Vagina (tissue), 2 donors: ENCODE measurements around the gene SHTN1. TPM values are rescaled to one million over a fixed set of nuclear protein-coding genes. Genes with fewer than 3 reads are reported as not detected.
A peak's percentile ranks its signal among the peaks of the same experiment; 100 is the strongest.

Experiments
- DNase-seq, 2 donors: peaks; one replicate each; pipeline ENCODE4 v3.0.0-alpha.2; 2017; ENCODE audit errors: extremely low spot score in 2 of 2
- H3K27ac ChIP-seq: fragments of 200-600 bp; sonication (generic); one replicate; pipeline ENCODE4 v1.5.1; 2019
- H3K27me3 ChIP-seq: fragments of 200-600 bp; sonication (generic); one replicate; pipeline ENCODE4 v1.5.1; 2019
- H3K36me3 ChIP-seq, 2 donors: fragments of 200-600 bp; sonication (generic); one replicate each; pipeline ENCODE4 v1.5.1; 2017 to 2019
- H3K4me1 ChIP-seq: fragments of 200-600 bp; sonication (generic); one replicate; pipeline ENCODE4 v1.5.1; 2019
- H3K4me3 ChIP-seq, 2 donors: fragments of 200-600 bp; sonication (generic); 1 replicate in 1 of 2; 2 replicates in 1 of 2; pipeline ENCODE4 v1.5.1; 2016 to 2019
- H3K9me3 ChIP-seq: fragments of 200-600 bp; sonication (generic); one replicate; pipeline ENCODE4 v1.5.1; 2019
- CTCF ChIP-seq, 3 experiments: fragments of 450-650 bp in 2 of 3; fragments of 200-600 bp in 1 of 3; sonication (generic) in 1 of 3; IDR thresholded peaks; one replicate each; pipeline ENCODE4 v1.5.1; 2017 to 2019; ENCODE audit warnings: antibody characterized with exemption in 3 of 3, mild to moderate bottlenecking in 2 of 3, moderate library complexity in 2 of 3
- POLR2A ChIP-seq, 2 donors: fragments of 450-650 bp; IDR thresholded peaks; one replicate each; pipeline ENCODE4 v1.6.1; 2017; ENCODE audit warnings: antibody characterized with exemption in 2 of 2, mild to moderate bottlenecking in 2 of 2, moderate library complexity in 2 of 2
- POLR2AphosphoS5 ChIP-seq, 2 donors: sonication (generic); formaldehyde crosslinking; IDR thresholded peaks; one replicate each; pipeline ENCODE4 v1.9.0; 2017; ENCODE audit warnings: antibody characterized with exemption in 2 of 2, mild to moderate bottlenecking in 2 of 2, low read depth in 1 of 2; ENCODE audit not compliant: insufficient read depth in 1 of 2
- intact Hi-C: fragments of 100-400 bp; cut with DNase I; formaldehyde crosslinking; loops from one replicate; pipeline ENCODE4 v1.15.1; 2023
- small RNA-seq: library from RNA; depleted of rRNA; stranded (forward); fragments of <200 nt; gene quantifications from one replicate; pipeline ENCODE3, GENCODE V24; 2016
- total RNA-seq: library from RNA; depleted of rRNA; stranded (reverse); fragments of >200 nt; gene quantifications from one replicate; pipeline ENCODE4 v1.2.3, GENCODE V29; 2016

Gene SHTN1
- total RNA-seq, 1 donor from 2014 or later = 7.4 TPM

- peak in 1 of 2 donors; percentile 18 for DNase-seq
- intact Hi-C loops = no loop called here
- Histone ChIP-seq H3K4me1 (no peaks in the 10 kb centered on the region), H3K27ac (no peak overlapping the region), H3K36me3 (no peaks in the 10 kb centered on the region), H3K9me3 (no peaks in the 10 kb centered on the region), H3K4me3 (no peak overlapping the region), H3K27me3 (no peaks in the 10 kb centered on the region)
- TF ChIP-seq POLR2A (IDR thresholded peaks at IDR 0.05) = no peak
- no peak for TF ChIP-seq POLR2AphosphoS5 (IDR thresholded peaks at IDR 0.05; ENCODE audit: insufficient read depth in 1 of 2, low read depth in 1 of 2)
- no peak for TF ChIP-seq CTCF (IDR thresholded peaks at IDR 0.05)
Observed at GRCh38 chr10:116835658-116836057, 169.3 kb downstream of the SHTN1 start.

GRCh38 chr10:116833986-116834985, 170.7 kb downstream of the SHTN1 start:
- Histone ChIP-seq H3K4me1 (no peaks in the 10 kb centered on the region), H3K27me3 (no peaks in the 10 kb centered on the region), H3K4me3 (no peak overlapping the region), H3K27ac (no peak overlapping the region), H3K36me3 (no peaks in the 10 kb centered on the region), H3K9me3 (no peaks in the 10 kb centered on the region)
- DNase-seq = peak in 1 of 2 donors; percentile 37
- no peak for TF ChIP-seq POLR2AphosphoS5 (IDR thresholded peaks at IDR 0.05; ENCODE audit: insufficient read depth in 1 of 2, low read depth in 1 of 2)
- no peak for TF ChIP-seq POLR2A (IDR thresholded peaks at IDR 0.05)
- TF ChIP-seq CTCF (IDR thresholded peaks at IDR 0.05) = no peak
- intact Hi-C loops = no loop called here

GRCh38 chr10:116831790-116832189, 173.2 kb downstream of the SHTN1 start:
- intact Hi-C loops = no loop called here
- Histone ChIP-seq H3K4me3 (no peak overlapping the region), H3K4me1 (no peaks in the 10 kb centered on the region), H3K27me3 (no peaks in the 10 kb centered on the region), H3K36me3 (no peaks in the 10 kb centered on the region), H3K9me3 (no peaks in the 10 kb centered on the region), H3K27ac (no peak overlapping the region)
- peak; percentile 9 to 47 for DNase-seq
- no peak for TF ChIP-seq CTCF (IDR thresholded peaks at IDR 0.05)

Small RNAs within 50 kb of the gene (small RNA-seq; reads per million reads assigned to genes)
- not detected for gene AC012308.1

Other genes with a start within 250 kb of the SHTN1 start
- not detected for gene ENO4, start 155.7 kb downstream of the SHTN1 start, total RNA-seq
- not detected for gene VAX1, start 133.1 kb upstream of the SHTN1 start, total RNA-seq
- not detected for gene KCNK18, start 192.3 kb upstream of the SHTN1 start, total RNA-seq
- 11.5 TPM for gene SLC18A2, start 235.9 kb upstream of the SHTN1 start, total RNA-seq